ENCODE data around the gene TBX2.

Gene TBX2

DNA sequence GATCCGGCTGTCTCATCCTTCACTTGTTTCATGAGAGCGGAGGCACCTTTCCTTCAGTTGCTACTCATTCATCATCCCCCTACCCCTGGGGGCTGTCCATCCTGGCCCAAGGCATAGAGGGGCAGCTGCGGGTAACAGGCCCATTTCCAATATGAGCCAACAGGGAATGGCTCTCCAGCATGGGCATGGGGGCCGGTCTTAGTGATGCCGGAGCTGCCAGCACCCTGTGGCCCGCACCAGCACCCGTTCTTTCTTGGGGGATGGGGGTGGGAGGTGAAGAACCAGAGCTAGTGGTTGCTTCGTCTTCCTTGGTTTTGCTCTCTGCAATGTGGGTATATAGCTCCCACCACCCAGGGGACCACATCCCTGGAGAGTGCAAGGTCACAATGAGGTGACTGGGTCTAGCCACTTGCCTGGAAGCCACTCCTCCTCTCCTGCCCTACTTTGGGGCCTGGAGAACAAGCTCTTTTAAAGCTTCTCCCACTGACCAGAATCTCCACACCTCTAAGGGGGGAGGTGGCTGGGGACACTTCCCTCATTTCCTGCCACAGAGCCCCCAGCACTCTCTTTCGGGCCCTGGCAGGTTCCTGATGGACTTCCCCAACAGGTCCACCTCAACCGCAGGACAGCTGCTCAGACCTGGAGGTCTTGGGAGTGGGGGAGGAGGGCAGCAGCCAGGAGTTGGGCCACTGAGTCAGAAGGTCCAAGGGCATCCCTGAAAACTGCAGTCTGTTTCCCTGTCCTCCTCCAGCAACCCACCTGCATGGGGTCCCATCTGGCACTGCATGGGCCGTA lies 11.9 kb upstream of the TBX2 start:
- no peak for DNase-seq (ENCODE audit: low spot score)

DNA sequence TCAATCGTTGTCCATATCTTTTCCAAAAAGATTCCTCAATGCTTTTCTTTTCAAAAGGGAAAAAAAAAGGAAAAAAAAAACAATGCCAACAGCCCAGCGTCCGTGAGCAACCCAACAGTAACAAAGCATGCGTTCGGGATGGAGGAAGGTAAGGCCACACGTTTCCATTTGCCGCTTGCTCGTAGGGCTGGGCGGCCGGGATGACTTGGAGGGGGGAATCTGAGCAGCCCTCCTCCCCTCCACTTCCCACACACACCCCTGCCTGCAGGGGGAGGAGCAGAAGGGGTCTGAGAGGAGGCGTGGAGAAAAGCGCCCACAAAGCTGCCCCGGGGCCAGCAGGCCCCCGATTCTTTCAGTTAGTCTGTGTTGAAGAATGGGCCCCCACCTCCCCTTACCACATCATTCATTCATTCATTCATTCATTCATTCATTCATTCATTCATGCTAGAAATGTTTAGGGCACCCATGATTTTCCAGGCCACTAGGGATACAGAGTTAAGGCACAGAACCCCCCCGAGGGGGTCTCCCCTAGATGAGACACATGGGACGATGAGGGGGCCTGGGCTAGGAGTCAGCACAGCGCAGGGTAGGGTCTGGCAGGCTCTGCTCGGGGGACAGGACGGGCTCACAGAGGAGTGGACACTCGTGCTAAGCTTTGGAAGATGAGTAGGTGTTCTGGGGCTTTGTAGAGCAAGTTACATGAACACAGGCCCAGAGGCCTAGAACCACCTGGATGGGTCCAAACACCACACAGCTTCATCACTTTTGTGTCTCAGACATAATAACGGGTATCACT lies 10.9 kb upstream of the TBX2 start:
- DNase-seq (ENCODE audit: low spot score) = no peak

DNA sequence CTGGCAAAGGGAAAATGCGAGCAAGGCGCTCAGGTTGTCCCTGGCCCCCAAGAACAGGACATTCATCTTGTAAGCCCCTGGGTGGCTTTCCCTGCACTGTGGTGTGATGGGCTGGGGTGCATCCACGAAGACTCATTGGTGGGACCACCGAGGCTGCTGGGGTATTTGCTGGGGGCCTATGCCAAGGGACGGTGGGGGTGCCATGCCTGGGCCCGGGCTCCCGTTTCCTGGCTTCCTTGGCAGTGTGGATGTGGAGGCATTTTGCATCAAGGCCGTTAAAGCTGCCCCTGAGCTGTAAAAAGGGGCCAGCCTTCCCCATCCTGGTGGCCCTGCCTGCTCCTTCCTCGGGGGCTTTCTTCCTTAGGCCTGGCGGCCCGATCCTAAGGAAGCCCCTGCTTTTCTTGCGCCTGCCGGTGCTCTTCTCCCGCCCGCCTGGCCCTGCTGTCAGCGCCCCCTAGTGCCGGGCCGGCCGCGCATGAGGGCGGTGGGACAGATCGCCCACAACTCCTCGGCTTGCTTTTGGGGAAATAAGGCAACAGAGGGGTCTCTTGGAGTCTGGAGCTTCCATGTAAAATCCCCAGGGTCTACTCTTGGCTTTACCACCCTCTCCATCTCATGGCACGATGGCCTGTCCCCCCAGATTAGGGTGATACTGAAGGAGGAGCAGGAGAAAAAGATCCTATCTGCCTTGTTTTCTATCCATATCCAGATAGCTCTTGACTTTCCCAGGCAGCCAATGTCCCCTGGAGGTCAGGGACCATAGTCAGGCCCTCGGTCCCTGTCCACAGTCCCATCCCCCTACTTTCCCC lies 9.8 kb upstream of the TBX2 start:
- no peak for DNase-seq (ENCODE audit: low spot score)

DNA sequence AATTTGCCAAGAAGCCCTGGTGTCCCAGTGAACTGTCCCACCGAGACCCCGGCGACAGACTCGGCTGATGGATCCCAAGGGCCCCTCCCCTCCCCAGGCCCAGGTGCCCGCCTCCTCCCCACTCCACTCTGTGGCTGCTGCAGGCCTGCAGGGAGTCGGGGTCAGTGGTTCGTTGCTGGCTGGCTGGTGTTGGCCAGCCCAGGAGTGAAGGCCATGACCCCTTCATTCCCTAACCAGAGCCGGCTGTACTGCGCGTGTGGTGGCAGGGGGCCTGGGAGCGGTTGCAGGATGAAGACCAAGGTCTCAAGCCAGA lies 9.2 kb upstream of the TBX2 start:
- DNase-seq (ENCODE audit: low spot score) = no peak

GRCh38 chr17:61391595-61392291 lies 7.9 kb upstream of the TBX2 start:
- DNase-seq (ENCODE audit: low spot score) = no peak

GRCh38 chr17:61392679-61393078 lies 7.0 kb upstream of the TBX2 start:
- no peak for DNase-seq (ENCODE audit: low spot score)

DNA sequence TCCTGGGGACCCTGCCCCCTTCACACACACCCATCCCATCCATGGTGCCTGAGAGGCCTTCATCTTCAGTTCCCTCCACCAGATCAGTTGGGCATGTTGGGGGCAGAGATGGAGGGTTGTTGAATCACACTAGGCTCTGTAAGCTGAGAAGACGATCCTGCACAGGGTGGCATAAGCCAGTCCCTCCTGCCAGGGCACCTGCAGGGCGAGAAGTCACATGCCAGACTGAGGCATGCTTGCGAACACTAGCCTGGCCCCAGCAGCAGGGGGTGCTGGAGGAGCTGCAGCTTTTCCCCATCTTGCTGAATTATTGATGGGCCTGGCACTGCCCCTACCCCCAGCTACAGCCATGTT lies 6.1 kb upstream of the TBX2 start:
- DNase-seq (ENCODE audit: low spot score) = no peak

- no peak for DNase-seq (ENCODE audit: low spot score)
These were observed 5.6 kb upstream of the TBX2 start for GRCh38 chr17:61393904-61394629.

DNA sequence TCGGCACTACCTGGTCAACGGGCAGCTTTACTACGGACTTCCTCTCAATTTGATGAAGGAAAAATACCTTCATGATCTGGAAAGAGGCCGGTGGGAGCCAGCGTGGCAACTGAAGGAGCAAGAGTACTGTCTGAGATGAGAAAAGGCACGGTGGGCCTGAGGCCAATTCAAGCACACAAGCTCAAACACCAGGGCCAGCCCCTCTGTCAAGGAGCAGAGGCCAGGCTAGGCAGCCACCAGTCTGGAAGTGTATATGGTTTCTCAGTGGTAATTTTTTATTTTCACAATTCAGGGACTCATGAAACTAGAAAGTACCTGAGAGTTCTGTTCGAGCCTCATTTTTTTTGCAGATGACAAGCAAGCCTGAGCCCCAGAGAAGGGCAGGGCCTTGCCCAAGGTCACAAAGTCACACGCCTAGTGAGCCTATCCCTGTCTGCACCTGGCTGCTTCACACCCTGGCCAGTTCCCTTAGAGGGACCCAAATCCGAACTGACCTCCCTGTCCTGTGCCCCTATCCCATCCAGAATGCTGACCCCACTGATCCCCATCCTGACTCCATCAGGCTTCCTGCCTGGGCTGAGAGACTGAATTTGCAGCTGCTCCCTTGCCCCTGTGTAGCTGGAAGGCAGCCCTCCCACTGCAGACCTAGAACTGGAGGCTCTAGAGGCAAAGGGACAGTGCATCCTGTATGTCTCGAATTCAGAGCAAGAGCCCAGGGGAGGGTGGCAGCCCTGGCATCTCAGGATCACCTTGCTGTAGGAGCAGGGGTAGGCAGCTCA lies 4.8 kb upstream of the TBX2 start:
- no peak for DNase-seq (ENCODE audit: low spot score)

DNA sequence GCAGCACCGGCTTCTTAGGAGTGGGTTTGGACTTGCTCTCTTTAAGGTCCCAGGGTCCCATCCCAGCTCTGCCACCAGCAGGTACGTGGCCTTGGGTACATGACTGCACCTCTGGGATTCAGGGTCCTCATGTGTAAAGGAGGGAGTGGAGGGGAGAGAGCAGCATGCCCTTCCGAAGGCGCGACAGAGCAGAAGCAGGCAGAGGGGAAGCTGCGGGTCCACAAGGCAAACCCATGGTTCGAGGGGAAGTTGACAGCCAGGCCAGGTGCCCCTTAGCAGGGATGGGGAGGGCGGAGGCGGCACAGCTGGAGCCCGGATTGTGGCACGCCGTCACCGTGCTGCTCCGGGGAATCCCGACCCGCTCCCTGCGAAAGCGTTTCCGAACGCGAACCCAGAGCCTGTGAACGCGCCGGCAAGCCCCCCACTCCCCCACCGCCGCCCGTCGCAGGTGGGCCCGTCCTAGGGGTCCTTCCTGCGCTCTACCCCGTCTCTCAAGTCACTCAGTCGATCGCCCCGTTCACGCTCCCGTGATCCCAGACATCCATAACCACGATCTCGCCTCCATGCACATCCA lies 4.1 kb upstream of the TBX2 start:
- no peak for DNase-seq (ENCODE audit: low spot score)

DNA sequence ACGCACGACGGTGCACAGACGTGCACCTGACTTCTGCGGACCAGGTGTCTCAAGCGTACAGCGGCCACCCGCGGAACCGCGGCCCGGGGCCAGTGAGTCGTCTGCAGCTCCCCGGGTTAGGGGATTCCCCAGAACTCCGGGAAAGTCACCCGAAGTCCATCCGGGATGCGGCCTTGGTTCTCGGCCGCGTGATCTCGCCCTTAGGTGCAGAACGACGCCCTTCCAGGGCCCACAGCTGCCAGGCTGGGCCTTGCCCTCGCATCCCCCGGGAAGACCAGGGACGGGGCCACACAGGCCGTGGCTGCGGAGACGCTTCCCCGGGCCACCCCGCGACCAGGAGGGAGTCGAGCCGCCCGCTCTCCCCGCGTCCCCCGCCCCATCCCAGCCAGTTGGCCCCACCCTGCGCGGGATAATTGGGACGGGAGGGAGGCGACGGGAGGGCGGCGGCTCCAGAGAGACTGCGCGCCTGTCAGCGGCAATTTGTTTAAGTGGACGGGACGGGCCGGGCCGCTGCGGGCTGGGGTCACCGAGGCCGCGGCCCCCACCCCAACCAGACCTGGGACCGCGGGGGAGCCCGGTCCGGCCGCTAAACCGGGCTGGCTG lies 3.6 kb upstream of the TBX2 start:
- DNase-seq (ENCODE audit: low spot score) = no peak

GRCh38 chr17:61396586-61397085 lies 3.0 kb upstream of the TBX2 start:
- DNase-seq (ENCODE audit: low spot score) = no peak

DNA sequence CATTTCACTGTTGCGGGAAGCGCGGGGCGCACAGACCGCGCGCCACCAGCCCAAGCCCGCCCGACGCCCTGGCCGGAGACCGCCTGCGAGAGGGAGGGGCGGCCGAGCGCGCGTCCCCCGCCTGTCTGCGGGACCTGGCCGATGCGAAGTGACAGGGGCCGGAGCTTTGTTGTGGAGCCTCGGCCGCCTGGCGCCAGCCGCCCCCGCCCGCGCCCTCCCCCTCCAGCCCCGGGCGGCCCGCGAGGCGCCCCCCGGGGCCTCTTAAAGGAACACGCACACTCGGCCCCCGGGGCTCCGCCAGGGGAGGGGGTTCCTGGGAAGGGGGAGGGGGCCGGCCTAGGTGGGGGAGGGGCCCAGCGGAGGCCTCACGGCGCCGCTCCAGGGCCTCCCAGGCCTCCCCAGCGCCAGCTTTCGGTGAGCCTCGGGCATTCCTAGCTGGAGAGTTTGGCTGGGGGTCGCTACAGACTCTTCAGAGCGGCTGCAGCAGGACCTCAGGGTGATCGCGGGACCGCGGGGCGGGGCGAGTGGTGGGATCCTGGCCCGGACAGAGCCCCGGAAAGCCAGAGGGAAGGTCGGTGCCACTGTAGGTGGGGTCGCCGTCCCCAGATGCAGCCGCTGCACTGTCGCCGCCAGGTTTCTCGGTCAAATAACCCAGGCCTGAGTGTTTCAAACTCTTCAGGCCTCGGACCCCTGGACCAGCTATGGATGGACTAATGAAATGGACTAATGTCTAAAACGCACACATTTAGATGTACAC lies 2.4 kb upstream of the TBX2 start:
- no peak for DNase-seq (ENCODE audit: low spot score)

GRCh38 chr17:61398721-61399130 lies 917 bp upstream of the TBX2 start:
- DNase-seq (ENCODE audit: low spot score) = no peak

DNA sequence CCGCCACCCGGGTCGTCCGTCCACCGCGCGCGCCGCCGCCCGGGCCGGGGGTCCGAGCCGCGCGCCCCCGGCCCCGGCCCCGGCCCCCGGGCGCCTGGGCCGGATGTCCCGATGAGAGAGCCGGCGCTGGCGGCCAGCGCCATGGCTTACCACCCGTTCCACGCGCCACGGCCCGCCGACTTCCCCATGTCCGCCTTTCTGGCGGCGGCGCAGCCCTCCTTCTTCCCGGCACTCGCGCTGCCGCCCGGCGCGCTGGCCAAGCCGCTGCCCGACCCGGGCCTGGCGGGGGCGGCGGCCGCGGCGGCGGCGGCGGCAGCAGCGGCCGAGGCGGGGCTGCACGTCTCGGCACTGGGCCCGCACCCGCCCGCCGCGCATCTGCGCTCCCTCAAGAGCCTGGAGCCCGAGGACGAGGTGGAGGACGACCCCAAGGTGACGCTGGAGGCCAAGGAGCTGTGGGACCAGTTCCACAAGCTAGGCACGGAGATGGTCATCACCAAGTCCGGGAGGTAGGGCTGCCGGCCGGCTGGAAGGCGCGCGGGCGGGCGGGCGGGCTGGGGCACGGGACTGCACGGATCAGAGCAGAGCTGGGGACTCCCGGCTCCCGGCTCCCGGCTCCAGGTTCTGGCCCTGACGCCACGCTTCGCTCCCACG lies 548 bp downstream of the TBX2 start:
- no peak for DNase-seq (ENCODE audit: low spot score)

DNA sequence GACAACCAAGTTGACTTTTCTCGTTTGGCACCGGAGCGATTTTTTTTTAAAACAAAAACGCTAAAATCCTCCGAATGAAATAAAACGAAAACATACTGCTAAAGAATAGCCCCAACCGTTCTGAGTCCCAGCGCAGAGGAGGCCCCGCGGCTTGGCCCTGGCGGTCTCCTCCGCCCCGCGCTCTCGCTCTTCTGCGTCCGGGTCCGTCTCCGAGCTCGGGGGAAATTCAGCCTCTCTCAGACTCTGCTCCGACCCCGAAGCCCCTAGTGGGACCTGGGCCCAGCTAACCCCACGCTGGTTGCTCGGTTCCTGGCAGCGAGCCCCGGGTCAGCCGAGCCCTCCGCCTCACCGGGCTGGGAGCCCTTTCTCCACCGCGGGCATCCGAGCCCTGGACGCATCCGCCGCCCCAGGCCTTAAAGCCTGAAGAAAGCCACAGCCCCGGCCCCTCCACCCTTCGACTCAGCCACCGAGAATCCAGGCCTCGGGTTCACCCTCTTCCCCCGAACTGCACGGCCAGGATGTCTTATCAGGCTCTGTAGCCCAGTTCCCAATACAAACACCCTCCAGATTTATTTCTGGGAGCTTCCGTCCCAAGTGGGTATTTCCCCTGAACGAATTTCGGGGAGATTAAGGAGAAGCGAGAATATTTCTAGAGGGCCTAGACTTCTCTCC lies 1.2 kb downstream of the TBX2 start:
- DNase-seq (ENCODE audit: low spot score) = no peak

DNA sequence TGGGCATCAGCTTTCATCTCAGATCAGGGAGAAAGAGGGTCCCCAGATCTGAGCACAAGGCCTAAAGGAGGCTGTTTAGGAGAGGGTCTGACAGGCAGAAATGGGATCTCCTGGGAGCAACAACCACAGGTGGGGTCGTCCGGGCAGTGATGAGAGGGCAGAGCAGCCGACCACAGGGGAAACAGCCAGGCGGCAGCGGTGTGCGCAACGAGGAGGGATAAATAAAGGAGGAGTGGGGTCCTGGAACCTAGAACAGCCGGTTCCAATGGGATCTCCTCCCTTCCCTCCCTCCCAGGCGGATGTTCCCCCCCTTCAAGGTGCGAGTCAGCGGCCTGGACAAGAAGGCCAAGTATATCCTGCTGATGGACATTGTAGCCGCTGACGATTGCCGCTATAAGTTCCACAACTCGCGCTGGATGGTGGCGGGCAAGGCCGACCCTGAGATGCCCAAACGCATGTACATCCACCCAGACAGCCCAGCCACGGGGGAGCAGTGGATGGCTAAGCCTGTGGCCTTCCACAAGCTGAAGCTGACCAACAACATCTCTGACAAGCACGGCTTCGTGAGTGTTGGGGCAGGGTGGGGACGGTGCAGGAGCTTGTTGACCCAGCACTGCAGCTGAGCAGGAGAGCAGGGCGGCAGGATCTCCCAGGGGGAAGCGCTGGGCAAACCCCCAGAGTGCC lies 1.9 kb downstream of the TBX2 start:
- DNase-seq (ENCODE audit: low spot score) = no peak

Data from putamen (tissue), 1 donor.